Mucosa of descending colon (tissue), 3 donors: Measurements from ENCODE around the gene YPEL2. TPM values are rescaled to one million over a fixed set of nuclear protein-coding genes. Genes with fewer than 3 reads are reported as not detected.
A peak's percentile ranks its signal among the peaks of the same experiment; 100 is the strongest.

Source experiments
- ATAC-seq: fragments of 200-7000 bp; cut with Tn5 transposase; one replicate; pipeline ENCODE4 v1.9.1; 2020; ENCODE audit warnings: mild to moderate bottlenecking, moderate library complexity
- DNase-seq, 3 donors: peaks; one replicate each; pipeline ENCODE4 v3.0.0-alpha.2; 2020
- H3K36me3 ChIP-seq: fragments of 200-600 bp; one replicate; pipeline ENCODE4 v1.8.0; 2021; ENCODE audit warnings: low read depth, mild to moderate bottlenecking
- H3K4me1 ChIP-seq: fragments of 200-600 bp; one replicate; pipeline ENCODE4 v1.8.0; 2021; ENCODE audit warnings: low read depth, mild to moderate bottlenecking
- H3K4me3 ChIP-seq: fragments of 200-600 bp; one replicate; pipeline ENCODE4 v1.8.0; 2021; ENCODE audit warnings: mild to moderate bottlenecking
- H3K9me3 ChIP-seq: fragments of 200-600 bp; one replicate; pipeline ENCODE4 v1.8.0; 2021; ENCODE audit warnings: mild to moderate bottlenecking
- CTCF ChIP-seq: fragments of 200-600 bp; IDR thresholded peaks from one replicate; pipeline ENCODE4 v1.8.0; 2022; ENCODE audit warnings: antibody characterized with exemption, mild to moderate bottlenecking
- intact Hi-C, 2 donors: fragments of 100-400 bp; cut with DNase I in 1 of 2; cut with micrococcal nuclease in 1 of 2; formaldehyde crosslinking; loops; one replicate each; pipeline versions ENCODE4 v1.11.0 to v1.11.1; 2022; cut with DNase I, micrococcal nuclease
- total RNA-seq, 3 donors: library from RNA; stranded (reverse); fragmentation: NEBNext Ultra II Directional in 2 of 3; extraction: Animal tissue kit (Norgen Biotek cat#: 25700) in 2 of 3; gene quantifications; one replicate each; pipeline versions ENCODE4 v1.2.1 to v1.2.4, GENCODE V29; 2021 to 2023
- donor health status: DM: no; HTN: no; CAD: no; lungs with moderate emphysema.
- donor health status: DM: no; HTN: no; CAD: no.
- donor health status: DM: no; HTN: yes; CAD: no.

YPEL2 gene
- total RNA-seq, 3 donors from 2014 or later = 29.6 to 33.8 (median 32.8) TPM

GRCh38 chr17:59361386-59361785 is 29.9 kb downstream of the YPEL2 start:
- intact Hi-C loops = no loop called here
- peaks cover 28% of the 10 kb centered on the region for H3K4me1 ChIP-seq
- no peaks in the 10 kb centered on the region for H3K36me3 ChIP-seq
- DNase-seq (no peak), ATAC-seq (no peak)
- peaks cover 2% of the 10 kb centered on the region for H3K9me3 ChIP-seq
- no peak for TF ChIP-seq CTCF
- H3K4me3 ChIP-seq = no peak overlapping the region

- H3K9me3 ChIP-seq = no peaks in the 10 kb centered on the region
- H3K36me3 ChIP-seq = no peaks in the 10 kb centered on the region
- peaks cover 36% of the 10 kb centered on the region for H3K4me1 ChIP-seq
- no peak for TF ChIP-seq CTCF
- DNase-seq = no peak
- peak; percentile 16 for ATAC-seq
- intact Hi-C loops = no loop called here
- no peak overlapping the region for H3K4me3 ChIP-seq
Measured at GRCh38 chr17:59361916-59362810, 30.7 kb downstream of the YPEL2 start.

GRCh38 chr17:59362811-59363205 is 31.4 kb downstream of the YPEL2 start:
- Histone ChIP-seq H3K9me3 (no peaks in the 10 kb centered on the region), H3K4me1 (peaks cover 42% of the 10 kb centered on the region), H3K36me3 (no peaks in the 10 kb centered on the region), H3K4me3 (no peak overlapping the region)
- ATAC-seq (no peak), DNase-seq (no peak)
- TF ChIP-seq CTCF = no peak
- intact Hi-C loops = no loop called here

- ATAC-seq (peak; percentile 3), DNase-seq (peak in 1 of 3 donors; percentile 20)
- H3K4me3 ChIP-seq = no peak overlapping the region
- intact Hi-C loops = no loop called here
- peaks cover 56% of the 10 kb centered on the region for H3K4me1 ChIP-seq
- H3K36me3 ChIP-seq = no peaks in the 10 kb centered on the region
- H3K9me3 ChIP-seq = no peaks in the 10 kb centered on the region
- TF ChIP-seq CTCF = no peak
Measured at GRCh38 chr17:59365383-59365981, 34.0 kb downstream of the YPEL2 start.

- intact Hi-C loops = no loop called here
- Histone ChIP-seq H3K4me1 (peaks cover 62% of the 10 kb centered on the region), H3K4me3 (no peak overlapping the region), H3K9me3 (no peaks in the 10 kb centered on the region), H3K36me3 (no peaks in the 10 kb centered on the region)
- DNase-seq (peak in 1 of 3 donors; percentile 24), ATAC-seq (peak; percentile 0)
- TF ChIP-seq CTCF = no peak
Measured at GRCh38 chr17:59366040-59366757, 34.7 kb downstream of the YPEL2 start.
